Thoracic aorta (tissue), 2 donors: ENCODE data around the gene SLC2A5. TPM values are rescaled to one million over a fixed set of nuclear protein-coding genes. Genes with fewer than 3 reads are reported as not detected.
A peak's percentile ranks its signal among the peaks of the same experiment; 100 is the strongest.
"Not testable (repeated sequence)": the region's sequence is repeated elsewhere in the genome, so short reads cannot be mapped to it uniquely, and the experiment has no call there.

ENCODE experiments used
- ATAC-seq: fragments of 150-250 bp; one replicate; pipeline ENCODE4 v1.8.0; 2017; ENCODE audit warnings: low read depth; ENCODE audit not compliant: insufficient number of reproducible peaks, low FRiP score
- DNase-seq: peaks from one replicate; pipeline ENCODE4 v3.0.0-alpha.2; 2020; ENCODE audit warnings: low spot score
- H3K27ac ChIP-seq, 2 donors: fragments of 200-600 bp; sonication (generic); 1 replicate in 1 of 2; 2 replicates in 1 of 2; pipeline ENCODE4 v1.5.1; 2016; ENCODE audit warnings: mild to moderate bottlenecking in 2 of 2, moderate library complexity in 2 of 2
- H3K27me3 ChIP-seq: fragments of 200-600 bp; sonication (generic); replicated peaks from 2 replicates; pipeline ENCODE4 v1.6.0; 2016; ENCODE audit warnings: mild to moderate bottlenecking; ENCODE audit not compliant: insufficient read depth
- H3K36me3 ChIP-seq: fragments of 200-600 bp; sonication (generic); one replicate; pipeline ENCODE4 v1.5.1; 2016
- H3K4me1 ChIP-seq, 2 donors: fragments of 200-600 bp; sonication (generic); 1 replicate in 1 of 2; 2 replicates in 1 of 2; pipeline versions ENCODE4 v1.5.1 to v1.6.0; 2016; ENCODE audit warnings: low read depth in 2 of 2, mild to moderate bottlenecking in 1 of 2; ENCODE audit not compliant: control insufficient read depth in 1 of 2
- H3K4me3 ChIP-seq: fragments of 200-600 bp; sonication (generic); 2 replicates; pipeline ENCODE4 v1.5.1; 2016; ENCODE audit warnings: mild to moderate bottlenecking
- H3K9me3 ChIP-seq: fragments of 200-600 bp; sonication (generic); 2 replicates; pipeline ENCODE4 v1.5.1; 2016
- total RNA-seq, 2 donors: library from RNA; depleted of rRNA; stranded (reverse); fragments of >200 nt; gene quantifications; one replicate each; pipeline versions ENCODE4 v1.1.0 to v1.2.3, GENCODE V29; 2016
- TF ChIP-seq, protein P1 (sequence below): fragments of 200-600 bp; sonication (generic); IDR thresholded peaks from one replicate; pipeline ENCODE4 v1.5.1; 2019; ENCODE audit warnings: antibody characterized with exemption

Gene SLC2A5
- total RNA-seq, 2 donors from 2014 or later = 3.9 to 14.7 TPM

DNA sequence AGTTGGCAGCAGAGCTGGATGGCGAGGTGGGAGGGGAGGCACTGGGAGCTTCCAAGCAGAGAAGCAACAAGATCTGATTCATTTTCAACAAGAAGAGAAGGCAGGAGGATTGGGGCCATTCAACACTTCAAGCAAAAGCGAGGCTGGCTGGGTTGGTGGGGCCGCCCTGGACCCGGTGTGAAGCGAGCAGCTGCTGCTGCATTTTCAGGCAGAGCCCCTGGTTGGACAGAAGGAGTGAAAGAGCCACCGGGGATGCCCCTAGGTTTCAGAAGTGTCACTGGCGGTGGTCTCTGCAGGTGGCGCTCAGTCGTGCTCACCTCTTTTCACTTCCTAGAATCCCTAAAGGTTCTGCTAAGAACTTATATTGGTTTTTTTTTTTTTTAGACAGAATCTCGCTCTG lies 61.2 kb downstream of the SLC2A5 start:
- no peak for ATAC-seq
- Histone ChIP-seq H3K27me3 (no peaks in the 10 kb centered on the region), H3K27ac (no peak overlapping the region), H3K4me1 (no peaks in the 10 kb centered on the region), H3K4me3 (no peak overlapping the region), H3K9me3 (no peaks in the 10 kb centered on the region), H3K36me3 (no peaks in the 10 kb centered on the region)
- DNase-seq = no peak
- TF ChIP-seq, protein P1, sequence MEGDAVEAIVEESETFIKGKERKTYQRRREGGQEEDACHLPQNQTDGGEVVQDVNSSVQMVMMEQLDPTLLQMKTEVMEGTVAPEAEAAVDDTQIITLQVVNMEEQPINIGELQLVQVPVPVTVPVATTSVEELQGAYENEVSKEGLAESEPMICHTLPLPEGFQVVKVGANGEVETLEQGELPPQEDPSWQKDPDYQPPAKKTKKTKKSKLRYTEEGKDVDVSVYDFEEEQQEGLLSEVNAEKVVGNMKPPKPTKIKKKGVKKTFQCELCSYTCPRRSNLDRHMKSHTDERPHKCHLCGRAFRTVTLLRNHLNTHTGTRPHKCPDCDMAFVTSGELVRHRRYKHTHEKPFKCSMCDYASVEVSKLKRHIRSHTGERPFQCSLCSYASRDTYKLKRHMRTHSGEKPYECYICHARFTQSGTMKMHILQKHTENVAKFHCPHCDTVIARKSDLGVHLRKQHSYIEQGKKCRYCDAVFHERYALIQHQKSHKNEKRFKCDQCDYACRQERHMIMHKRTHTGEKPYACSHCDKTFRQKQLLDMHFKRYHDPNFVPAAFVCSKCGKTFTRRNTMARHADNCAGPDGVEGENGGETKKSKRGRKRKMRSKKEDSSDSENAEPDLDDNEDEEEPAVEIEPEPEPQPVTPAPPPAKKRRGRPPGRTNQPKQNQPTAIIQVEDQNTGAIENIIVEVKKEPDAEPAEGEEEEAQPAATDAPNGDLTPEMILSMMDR = no peak

- no peak overlapping the region for H3K4me3 ChIP-seq
- no peaks in the 10 kb centered on the region for H3K9me3 ChIP-seq
- H3K27me3 ChIP-seq = no peaks in the 10 kb centered on the region
- H3K4me1 ChIP-seq = no peaks in the 10 kb centered on the region
- no peaks in the 10 kb centered on the region for H3K36me3 ChIP-seq
- ATAC-seq = no peak
- DNase-seq = no peak
- no peak overlapping the region for H3K27ac ChIP-seq
- TF ChIP-seq, protein P1 = no peak
These were observed 62.3 kb downstream of the SLC2A5 start for GRCh38 chr1:9006956-9007615.

- no peak for ATAC-seq
These were observed 64.1 kb downstream of the SLC2A5 start for GRCh38 chr1:9005395-9005708.

GRCh38 chr1:9004700-9005394 lies 64.6 kb downstream of the SLC2A5 start:
- Histone ChIP-seq H3K4me3 (no peak overlapping the region), H3K4me1 (no peaks in the 10 kb centered on the region), H3K27ac (no peak overlapping the region), H3K27me3 (no peaks in the 10 kb centered on the region), H3K36me3 (no peaks in the 10 kb centered on the region), H3K9me3 (no peaks in the 10 kb centered on the region)
- DNase-seq (peak; percentile 40), ATAC-seq (peak; percentile 79)
- TF ChIP-seq, protein P1 = peak; percentile 93

More at GRCh38 chr1:9005395-9005708, 64.1 kb downstream of the SLC2A5 start:
- Histone ChIP-seq H3K9me3 (no peaks in the 10 kb centered on the region), H3K4me1 (no peaks in the 10 kb centered on the region), H3K36me3 (no peaks in the 10 kb centered on the region), H3K4me3 (no peak overlapping the region), H3K27ac (no peak overlapping the region), H3K27me3 (no peaks in the 10 kb centered on the region)
- no peak for DNase-seq
- TF ChIP-seq, protein P1 = no peak

DNA sequence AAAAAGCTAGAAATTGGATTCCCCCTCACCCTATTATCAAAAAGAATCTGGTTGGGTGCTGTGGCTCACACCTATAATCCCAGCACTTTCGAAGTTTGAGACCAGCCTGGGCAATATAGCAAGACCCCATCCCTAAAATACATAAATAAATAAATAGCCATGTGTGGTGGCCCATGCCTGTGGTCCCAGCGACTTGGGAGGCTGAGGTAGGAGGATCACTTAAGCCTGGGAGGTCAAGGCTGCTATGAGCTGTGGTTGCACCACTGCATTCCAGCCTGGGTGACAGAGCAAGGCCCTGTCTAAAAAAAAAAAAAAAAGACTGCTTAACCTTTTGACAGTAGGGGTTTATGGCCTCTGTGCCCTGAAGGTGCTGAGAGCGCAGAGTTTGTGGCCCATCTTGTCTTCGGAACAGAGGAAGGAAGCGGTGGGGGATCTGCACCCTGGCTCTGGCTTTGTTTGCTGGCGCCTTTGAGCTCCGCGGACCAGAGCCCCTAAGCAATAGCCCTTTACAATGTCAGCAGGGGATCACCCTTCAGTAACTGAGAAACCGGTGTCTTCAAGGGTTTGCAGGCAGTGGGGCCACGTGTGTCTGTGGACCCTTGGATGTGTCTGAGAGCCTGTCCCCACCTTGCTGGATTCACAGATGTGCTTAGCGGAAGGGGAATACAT lies 65.3 kb downstream of the SLC2A5 start:
- ATAC-seq (no peak), DNase-seq (no peak)

GRCh38 chr1:9002215-9002560 lies 67.2 kb downstream of the SLC2A5 start:
- H3K36me3 ChIP-seq, H3K4me1 ChIP-seq, H3K9me3 ChIP-seq, H3K4me3 ChIP-seq, H3K27me3 ChIP-seq, ATAC-seq, DNase-seq, H3K27ac ChIP-seq: not testable (repeated sequence)

More for the DNA sequence above, 65.3 kb downstream of the SLC2A5 start:
- no peak overlapping the region for H3K4me3 ChIP-seq
- H3K27ac ChIP-seq = no peak overlapping the region
- H3K36me3 ChIP-seq = no peaks in the 10 kb centered on the region
- H3K9me3 ChIP-seq = no peaks in the 10 kb centered on the region
- H3K4me1 ChIP-seq = no peaks in the 10 kb centered on the region
- TF ChIP-seq, protein P1 = no peak
- H3K27me3 ChIP-seq = no peaks in the 10 kb centered on the region

GRCh38 chr1:9001534-9002214 lies 67.8 kb downstream of the SLC2A5 start:
- H3K36me3 ChIP-seq, H3K4me1 ChIP-seq, H3K9me3 ChIP-seq, DNase-seq, H3K4me3 ChIP-seq, H3K27me3 ChIP-seq, H3K27ac ChIP-seq, ATAC-seq: not testable (repeated sequence)
